GM23338 (cell line): ENCODE results near the gene ATP8B2. TPM values are rescaled to one million over a fixed set of nuclear protein-coding genes. Genes with fewer than 3 reads are reported as not detected.

Experiments
- ATAC-seq: fragments of 200-7000 bp; cut with Tn5 transposase; 3 replicates; pipeline ENCODE4 v1.9.1; 2020
- DNase-seq: peaks from one replicate; pipeline ENCODE4 v3.0.0-alpha.2; 2015; ENCODE audit warnings: low spot score
- H2AFZ ChIP-seq: fragments of 200-600 bp; sonication (generic); 2 replicates; pipeline ENCODE4 v1.8.0; 2016; ENCODE audit warnings: antibody characterized with exemption, mild to moderate bottlenecking, moderate library complexity
- H3F3A ChIP-seq: fragments of 200-600 bp; sonication (generic); replicated peaks from 2 replicates; pipeline ENCODE4 v1.8.0; 2017; ENCODE audit warnings: antibody characterized with exemption, mixed run types, low read depth
- H3K27ac ChIP-seq: fragments of 200-600 bp; sonication (generic); 2 replicates; pipeline ENCODE4 v1.6.1; 2016; ENCODE audit warnings: low read depth
- H3K27me3 ChIP-seq: fragments of 200-600 bp; sonication (generic); 2 replicates; pipeline ENCODE4 v1.8.0; 2016; ENCODE audit warnings: mild to moderate bottlenecking, mixed run types, moderate library complexity; ENCODE audit not compliant: insufficient read depth
- H3K36me3 ChIP-seq: fragments of 200-600 bp; sonication (generic); 2 replicates; pipeline ENCODE4 v1.8.0; 2016; ENCODE audit warnings: mild to moderate bottlenecking; ENCODE audit not compliant: insufficient read depth
- H3K4me1 ChIP-seq: fragments of 200-600 bp; sonication (generic); 2 replicates; pipeline ENCODE4 v1.8.0; 2016; ENCODE audit warnings: mild to moderate bottlenecking, moderate library complexity; ENCODE audit not compliant: insufficient read depth
- H3K4me2 ChIP-seq: fragments of 200-600 bp; sonication (generic); 2 replicates; pipeline ENCODE4 v1.7.1; 2017; ENCODE audit warnings: mixed run types
- H3K4me3 ChIP-seq: fragments of 200-600 bp; sonication (generic); 2 replicates; pipeline ENCODE4 v1.6.1; 2016; ENCODE audit warnings: mixed run types
- H3K79me2 ChIP-seq: fragments of 200-600 bp; sonication (generic); replicated peaks from 2 replicates; pipeline ENCODE4 v1.8.0; 2017; ENCODE audit warnings: mild to moderate bottlenecking; ENCODE audit not compliant: insufficient read depth
- H3K9me2 ChIP-seq: fragments of 200-600 bp; sonication (generic); 2 replicates; pipeline ENCODE4 v1.8.0; 2017; ENCODE audit not compliant: insufficient read depth
- H4K20me1 ChIP-seq: fragments of 200-600 bp; sonication (generic); replicated peaks from 2 replicates; pipeline ENCODE4 v1.8.0; 2017; ENCODE audit warnings: mild to moderate bottlenecking; ENCODE audit not compliant: insufficient read depth
- H3K27ac Mint-ChIP-seq: 2 replicates; pipeline ENCODE4 v1.8.0; 2020; ENCODE audit warnings: inconsistent platforms, mild to moderate bottlenecking, moderate library complexity, mixed read lengths
- H3K27me3 Mint-ChIP-seq: 3 replicates; pipeline ENCODE4 v1.8.0; 2022; ENCODE audit warnings: low read depth, mild to moderate bottlenecking, moderate library complexity, mixed read lengths, inconsistent platforms; ENCODE audit not compliant: insufficient read depth, poor library complexity
- H3K36me3 Mint-ChIP-seq: 3 replicates; pipeline ENCODE4 v1.8.0; 2021; ENCODE audit warnings: low read depth, mild to moderate bottlenecking, inconsistent platforms, moderate library complexity, mixed read lengths
- H3K4me1 Mint-ChIP-seq: 3 replicates; pipeline ENCODE4 v1.8.0; 2020; ENCODE audit warnings: mild to moderate bottlenecking, inconsistent platforms, mixed read lengths
- H3K4me3 Mint-ChIP-seq: 3 replicates; pipeline ENCODE4 v1.8.0; 2021; ENCODE audit warnings: moderate library complexity, mild to moderate bottlenecking, inconsistent platforms, mixed read lengths
- H3K9me3 Mint-ChIP-seq: 3 replicates; pipeline ENCODE4 v1.8.0; 2020; ENCODE audit warnings: moderate library complexity, mild to moderate bottlenecking, inconsistent platforms, mixed read lengths
- CREB1 ChIP-seq: fragments of 250-450 bp; sonication (Bioruptor Pico); IDR thresholded peaks from 2 replicates; pipeline ENCODE4 v1.5.0; 2020; ENCODE audit warnings: low read depth, mild to moderate bottlenecking, moderate library complexity
- CTCF ChIP-seq, 2 experiments: fragments of 200-600 bp in 1 of 2; sonication (generic) in 1 of 2; conservative IDR thresholded peaks; 2 replicates each; pipeline versions ENCODE4 v1.5.1 to v1.6.1; 2016 to 2017; ENCODE audit warnings: antibody characterized with exemption in 2 of 2, low read depth in 2 of 2, mild to moderate bottlenecking in 2 of 2, moderate library complexity in 1 of 2
- EZH2 ChIP-seq: fragments of 200-600 bp; sonication (generic); IDR thresholded peaks from one replicate; pipeline ENCODE4 v1.8.0; 2017; ENCODE audit warnings: antibody characterized with exemption, mild to moderate bottlenecking, low read depth; ENCODE audit not compliant: unreplicated experiment
- EZH2phosphoT487 ChIP-seq: fragments of 200-600 bp; sonication (generic); IDR thresholded peaks from one replicate; pipeline ENCODE4 v1.8.1; 2018; ENCODE audit warnings: antibody characterized with exemption; ENCODE audit not compliant: unreplicated experiment
- JUNB ChIP-seq: IDR thresholded peaks from one replicate; pipeline ENCODE4 v1.6.1; 2016; ENCODE audit warnings: antibody characterized with exemption; ENCODE audit not compliant: unreplicated experiment
- NANOG ChIP-seq: IDR thresholded peaks from 2 replicates; pipeline ENCODE4 v1.6.1; 2016; ENCODE audit warnings: antibody characterized with exemption, borderline replicate concordance
- POLR2AphosphoS5 ChIP-seq: IDR thresholded peaks from 2 replicates; pipeline ENCODE4 v1.6.1; 2016; ENCODE audit warnings: antibody characterized with exemption, low read depth
- ZNF114 ChIP-seq: fragments of 250-450 bp; sonication (Bioruptor Pico); IDR thresholded peaks from 2 replicates; pipeline ENCODE4 v1.5.0; 2020; ENCODE audit warnings: mild to moderate bottlenecking, moderate library complexity
- ZNF331 ChIP-seq: fragments of 250-450 bp; sonication (Bioruptor Pico); IDR thresholded peaks from 2 replicates; pipeline ENCODE4 v1.5.0; 2020; ENCODE audit warnings: low read depth, mild to moderate bottlenecking, moderate library complexity
- polyA plus RNA-seq: library from polyadenylated mRNA; unstranded; fragments of >200 nt; fragmentation: Nextera tagmentation; extraction: Ambion mirVana; gene quantifications from 2 replicates; pipeline ENCODE4 v1.2.1, GENCODE V29; 2016
- total RNA-seq: library from RNA; depleted of rRNA; stranded (reverse); fragments of >200 nt; shearing (Covaris generic); gene quantifications from 2 replicates; pipeline ENCODE4 v1.2.3, GENCODE V29; 2014
- TF ChIP-seq, protein P1 (sequence below): IDR thresholded peaks from 2 replicates; pipeline ENCODE4 v1.6.1; 2016; ENCODE audit warnings: antibody characterized with exemption

The ATP8B2 gene
- total and polyA plus RNA-seq, 2 experiments from 2014 or later, result 11.0 to 112 TPM

- peak overlapping the region; percentile 87; the same call in 1 of the 2 replicates for H3K27ac ChIP-seq
- peaks cover 29% of the 10 kb centered on the region for H3K27me3 Mint-ChIP-seq
- H3K27ac Mint-ChIP-seq, result peak overlapping the region; percentile 93
- no peaks in the 10 kb centered on the region for H3K9me2 ChIP-seq
- peak overlapping the region; percentile 56 for H2AFZ ChIP-seq
- TF ChIP-seq CTCF (conservative IDR thresholded peaks at IDR 0.05; ENCODE audit: low read depth in 2 of 2) (peak; percentile 70 to 71), POLR2AphosphoS5 (peak; percentile 39; the same call in 1 of the 2 replicates), CREB1 (peak; percentile 63), JUNB (no peak)
- no peaks in the 10 kb centered on the region for H3K27me3 ChIP-seq
- H3K36me3 Mint-ChIP-seq, result peaks cover 4% of the 10 kb centered on the region
- H3K4me1 Mint-ChIP-seq, result peaks cover 46% of the 10 kb centered on the region
- peak overlapping the region; percentile 92 for H3K4me2 ChIP-seq
- DNase-seq, result peak; percentile 94
- peaks cover 23% of the 10 kb centered on the region for H4K20me1 ChIP-seq
- no peaks in the 10 kb centered on the region for H3K9me3 Mint-ChIP-seq
- H3K4me3 ChIP-seq, result peak overlapping the region; percentile 89
- H3K4me3 Mint-ChIP-seq, result peak overlapping the region; percentile 95
- peaks cover 11% of the 10 kb centered on the region for H3F3A ChIP-seq
- H3K4me1 ChIP-seq, result peaks cover 30% of the 10 kb centered on the region
- peak; percentile 57 for ATAC-seq
- no peaks in the 10 kb centered on the region for H3K36me3 ChIP-seq
- peaks cover 24% of the 10 kb centered on the region for H3K79me2 ChIP-seq
These were observed 539 bp downstream of the ATP8B2 start for GRCh38 chr1:154325583-154326545.

GRCh38 chr1:154326546-154327465 is 1.5 kb downstream of the ATP8B2 start:
- Histone ChIP-seq H3K4me1 (peaks cover 30% of the 10 kb centered on the region), H3K4me2 (peak overlapping the region; percentile 92), H2AFZ (no peak overlapping the region), H3K27me3 (no peaks in the 10 kb centered on the region), H3K27ac (peak overlapping the region; percentile 87; the same call in 1 of the 2 replicates), H3K4me3 (peak overlapping the region; percentile 89), H3F3A (peaks cover 11% of the 10 kb centered on the region), H3K9me2 (no peaks in the 10 kb centered on the region), H4K20me1 (peaks cover 23% of the 10 kb centered on the region), H3K36me3 (peaks cover 2% of the 10 kb centered on the region), H3K79me2 (peaks cover 24% of the 10 kb centered on the region)
- DNase-seq, result no peak
- H3K9me3 Mint-ChIP-seq, result no peaks in the 10 kb centered on the region
- H3K27me3 Mint-ChIP-seq, result peaks cover 22% of the 10 kb centered on the region
- H3K27ac Mint-ChIP-seq, result peak overlapping the region; percentile 93
- ATAC-seq, result no peak
- H3K36me3 Mint-ChIP-seq, result peaks cover 14% of the 10 kb centered on the region
- H3K4me1 Mint-ChIP-seq, result peaks cover 42% of the 10 kb centered on the region
- peak overlapping the region; percentile 95 for H3K4me3 Mint-ChIP-seq
- no peak for TF ChIP-seq ZNF331 (CRISPR knock-in tag)
- TF ChIP-seq, protein P1, sequence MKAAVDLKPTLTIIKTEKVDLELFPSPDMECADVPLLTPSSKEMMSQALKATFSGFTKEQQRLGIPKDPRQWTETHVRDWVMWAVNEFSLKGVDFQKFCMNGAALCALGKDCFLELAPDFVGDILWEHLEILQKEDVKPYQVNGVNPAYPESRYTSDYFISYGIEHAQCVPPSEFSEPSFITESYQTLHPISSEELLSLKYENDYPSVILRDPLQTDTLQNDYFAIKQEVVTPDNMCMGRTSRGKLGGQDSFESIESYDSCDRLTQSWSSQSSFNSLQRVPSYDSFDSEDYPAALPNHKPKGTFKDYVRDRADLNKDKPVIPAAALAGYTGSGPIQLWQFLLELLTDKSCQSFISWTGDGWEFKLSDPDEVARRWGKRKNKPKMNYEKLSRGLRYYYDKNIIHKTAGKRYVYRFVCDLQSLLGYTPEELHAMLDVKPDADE, result no peak
- TF ChIP-seq EZH2phosphoT487, result no peak
- TF ChIP-seq POLR2AphosphoS5, result no peak
- no peak for TF ChIP-seq ZNF114
- TF ChIP-seq EZH2, result no peak
- no peak for TF ChIP-seq JUNB
- no peak; a peak in 1 of 4 replicates for TF ChIP-seq CTCF (conservative IDR thresholded peaks at IDR 0.05; ENCODE audit: low read depth in 2 of 2)
- TF ChIP-seq CREB1, result no peak
- TF ChIP-seq NANOG, result no peak
